ENCODE results near the gene CALD1.

Gene CALD1

DNA sequence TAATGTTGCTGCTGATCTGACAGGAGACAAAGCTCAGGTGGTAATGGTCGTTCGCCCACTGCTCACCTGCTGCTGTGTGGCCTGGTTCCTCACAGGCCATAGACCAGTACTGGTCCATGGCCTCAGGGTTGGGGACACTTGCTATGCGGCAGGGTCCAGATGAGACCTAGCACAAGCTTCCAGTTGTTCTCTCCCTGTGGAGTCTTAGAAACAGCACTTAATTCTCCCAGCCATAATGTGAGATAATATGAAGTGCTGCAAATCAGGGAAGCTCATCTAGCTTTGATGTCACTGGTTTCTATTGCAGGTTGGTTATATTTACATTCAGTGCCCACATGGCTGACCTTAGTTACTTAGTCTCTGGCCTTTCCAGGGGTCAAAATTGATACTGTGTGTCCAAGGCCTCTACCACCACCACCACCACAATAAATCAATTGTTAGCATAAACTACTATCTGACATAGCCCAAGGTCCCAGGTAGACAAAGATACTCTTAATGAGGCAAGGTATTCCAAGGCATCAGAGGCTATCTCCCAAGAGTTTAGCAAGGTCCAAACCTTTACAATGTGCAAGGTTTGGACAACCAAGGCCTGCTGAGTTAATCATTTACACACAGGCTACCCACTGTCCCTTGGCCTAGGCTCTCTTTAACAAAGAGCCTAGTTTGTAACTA, 217.9 kb downstream of the CALD1 start:
- no peak for DNase-seq (ENCODE audit: low read depth, low spot score)

- DNase-seq (ENCODE audit: low read depth, low spot score) = no peak
Observed at GRCh38 chr7:134999136-134999535, 219.7 kb downstream of the CALD1 start.

- no peak for DNase-seq (ENCODE audit: low read depth, low spot score)
Observed at GRCh38 chr7:135001390-135002165, 222.1 kb downstream of the CALD1 start.

GRCh38 chr7:135012229-135012628, 232.8 kb downstream of the CALD1 start:
- no peak for DNase-seq (ENCODE audit: low read depth, low spot score)

Measured in smooth muscle cell of the brain vasculature (primary cell).